Body of pancreas (tissue), 4 donors: ENCODE measurements around the gene ATP2C2. TPM values are rescaled to one million over a fixed set of nuclear protein-coding genes. Genes with fewer than 3 reads are reported as not detected.

Experiments used
- ATAC-seq: fragments of 150-250 bp; one replicate; pipeline ENCODE4 v1.9.1; 2016
- DNase-seq, 4 donors: peaks; one replicate each; pipeline ENCODE4 v3.0.0-alpha.2; 2019
- H3K27ac ChIP-seq, 4 donors: fragments of 200-600 bp; sonication (generic); 1 replicate in 3 of 4; 2 replicates in 1 of 4; pipeline versions ENCODE4 v1.5.1 to v1.6.1; 2016 to 2019; ENCODE audit warnings: mild to moderate bottlenecking in 1 of 4, mixed read lengths in 1 of 4, moderate library complexity in 1 of 4
- H3K27me3 ChIP-seq, 2 donors: fragments of 200-600 bp; sonication (generic); one replicate each; pipeline ENCODE4 v1.6.0; 2016; ENCODE audit warnings: mild to moderate bottlenecking in 1 of 2
- H3K36me3 ChIP-seq, 2 donors: fragments of 200-600 bp; sonication (generic); replicated peaks in 1 of 2; 2 replicates each; pipeline ENCODE4 v1.5.1; 2016; ENCODE audit warnings: low read depth in 2 of 2; ENCODE audit not compliant: insufficient read depth in 1 of 2
- H3K4me1 ChIP-seq: fragments of 200-600 bp; sonication (generic); one replicate; pipeline ENCODE4 v1.6.0; 2016
- H3K4me3 ChIP-seq, 2 donors: fragments of 200-600 bp; sonication (generic); 1 replicate in 1 of 2; 2 replicates in 1 of 2; pipeline ENCODE4 v1.5.1; 2016 to 2019
- H3K9me3 ChIP-seq, 3 donors: fragments of 200-600 bp; sonication (generic); 1 replicate in 2 of 3; 2 replicates in 1 of 3; pipeline ENCODE4 v1.5.1; 2016
- POLR2A ChIP-seq, 3 donors: fragments of 450-650 bp; IDR thresholded peaks; one replicate each; pipeline ENCODE4 v1.6.1; 2016; ENCODE audit warnings: antibody characterized with exemption in 3 of 3, mild to moderate bottlenecking in 2 of 3
- WGBS, 2 donors: methylation state at CpG; one replicate each; pipeline ENCODE4 v1.1.5; 2017; 5-methylcytosine and 5-hydroxymethylcytosine counted together
- intact Hi-C: fragments of 100-400 bp; cut with DNase I; formaldehyde crosslinking; loops from one replicate; pipeline ENCODE4 v1.15.1; 2023
- total RNA-seq, 2 donors: library from RNA; depleted of rRNA; stranded (reverse); fragments of >200 nt; gene quantifications; one replicate each; pipeline ENCODE4 v1.1.0, GENCODE V29; 2016
- TF ChIP-seq, protein P1 (sequence below), 7 experiments: fragments of 450-650 bp in 4 of 7; fragments of 200-600 bp in 3 of 7; sonication (generic) in 3 of 7; IDR thresholded peaks; one replicate each; pipeline ENCODE4 v1.5.1; 2016 to 2019; ENCODE audit warnings: antibody characterized with exemption in 7 of 7

Gene ATP2C2
- total RNA-seq, 2 donors from 2014 or later, result 2.1 to 18.1 TPM

DNA sequence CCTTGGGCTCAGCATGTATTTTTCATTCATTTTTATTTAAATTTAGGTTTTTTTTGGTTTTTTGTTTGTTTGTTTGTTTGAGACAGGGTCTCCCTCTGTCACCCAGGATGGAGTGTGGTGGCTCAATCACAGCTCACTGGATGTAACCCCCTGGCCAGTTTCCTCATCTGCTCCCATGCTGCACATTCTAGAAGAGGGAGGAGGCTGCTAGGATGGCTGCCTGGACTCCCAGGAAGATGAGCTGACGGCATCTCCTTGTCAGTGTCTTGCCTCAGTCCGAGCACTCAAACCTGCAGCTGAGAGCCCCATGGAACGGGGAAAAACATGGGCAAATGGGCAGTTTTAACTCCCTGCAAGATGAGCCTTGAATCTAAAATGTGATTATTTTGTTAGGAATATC is 128.7 kb downstream of the ATP2C2 start:
- 91 to 100% methylated on average over 1 to 2 of the region's 3 CpGs for WGBS, 2 donors
- ATAC-seq (no peak), DNase-seq (no peak)
- H3K27me3 ChIP-seq, result no peaks in the 10 kb centered on the region
- H3K4me1 ChIP-seq, result no peaks in the 10 kb centered on the region
- no peak overlapping the region for H3K27ac ChIP-seq
- no peaks in the 10 kb centered on the region for H3K9me3 ChIP-seq
- H3K36me3 ChIP-seq, result peaks cover 0 to 11% of the 10 kb centered on the region in 2 donors
- no peak overlapping the region for H3K4me3 ChIP-seq
- intact Hi-C loops, result no loop called here
- TF ChIP-seq, protein P1, sequence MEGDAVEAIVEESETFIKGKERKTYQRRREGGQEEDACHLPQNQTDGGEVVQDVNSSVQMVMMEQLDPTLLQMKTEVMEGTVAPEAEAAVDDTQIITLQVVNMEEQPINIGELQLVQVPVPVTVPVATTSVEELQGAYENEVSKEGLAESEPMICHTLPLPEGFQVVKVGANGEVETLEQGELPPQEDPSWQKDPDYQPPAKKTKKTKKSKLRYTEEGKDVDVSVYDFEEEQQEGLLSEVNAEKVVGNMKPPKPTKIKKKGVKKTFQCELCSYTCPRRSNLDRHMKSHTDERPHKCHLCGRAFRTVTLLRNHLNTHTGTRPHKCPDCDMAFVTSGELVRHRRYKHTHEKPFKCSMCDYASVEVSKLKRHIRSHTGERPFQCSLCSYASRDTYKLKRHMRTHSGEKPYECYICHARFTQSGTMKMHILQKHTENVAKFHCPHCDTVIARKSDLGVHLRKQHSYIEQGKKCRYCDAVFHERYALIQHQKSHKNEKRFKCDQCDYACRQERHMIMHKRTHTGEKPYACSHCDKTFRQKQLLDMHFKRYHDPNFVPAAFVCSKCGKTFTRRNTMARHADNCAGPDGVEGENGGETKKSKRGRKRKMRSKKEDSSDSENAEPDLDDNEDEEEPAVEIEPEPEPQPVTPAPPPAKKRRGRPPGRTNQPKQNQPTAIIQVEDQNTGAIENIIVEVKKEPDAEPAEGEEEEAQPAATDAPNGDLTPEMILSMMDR (IDR thresholded peaks at IDR 0.05), result no peak
- TF ChIP-seq POLR2A (IDR thresholded peaks at IDR 0.05), result no peak

DNA sequence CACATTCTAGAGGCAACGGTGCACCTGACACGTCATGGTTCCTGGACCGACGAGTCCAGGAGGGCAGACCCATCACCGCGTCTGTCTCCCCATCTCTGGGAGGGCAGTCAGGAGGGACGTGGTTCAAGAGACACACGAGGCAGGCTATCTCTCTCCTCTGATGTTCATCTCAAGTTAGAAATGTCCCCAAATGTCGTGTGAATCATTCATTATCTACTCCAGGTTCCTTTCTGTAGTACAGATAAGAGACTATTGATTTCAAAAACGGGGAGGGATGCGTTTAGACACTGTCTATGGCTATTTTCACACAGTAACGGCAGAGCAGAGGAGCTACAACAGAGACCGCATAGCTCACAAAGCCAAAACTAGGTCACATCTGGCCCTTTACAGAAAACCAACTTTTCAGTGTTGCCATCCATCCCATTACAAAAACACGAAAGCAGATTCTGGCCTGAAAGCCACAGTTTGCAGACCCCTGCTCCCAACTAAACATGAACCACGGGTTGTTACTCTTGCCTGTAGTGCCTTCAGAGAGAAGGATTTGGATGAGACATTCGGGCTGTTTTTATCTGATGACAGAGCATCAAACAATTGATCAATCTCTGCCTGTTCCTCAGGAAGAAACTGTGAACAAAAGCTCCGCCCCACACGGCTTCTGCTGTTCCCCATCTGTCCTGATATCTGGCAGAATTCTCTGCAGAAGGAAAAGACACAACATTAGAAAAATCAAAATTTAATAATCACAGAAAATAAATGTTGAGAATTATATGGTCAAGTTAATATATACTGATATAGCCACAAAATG is 129.3 kb downstream of the ATP2C2 start:
- Histone ChIP-seq H3K4me3 (no peak overlapping the region), H3K9me3 (no peaks in the 10 kb centered on the region), H3K36me3 (peaks cover 0 to 11% of the 10 kb centered on the region in 2 donors), H3K27ac (no peak overlapping the region), H3K4me1 (no peaks in the 10 kb centered on the region), H3K27me3 (no peaks in the 10 kb centered on the region)
- ATAC-seq (no peak), DNase-seq (no peak)
- TF ChIP-seq, protein P1 (IDR thresholded peaks at IDR 0.05), result no peak
- TF ChIP-seq POLR2A (IDR thresholded peaks at IDR 0.05), result no peak
- 76 to 83% methylated on average over 12 to 18 of the region's 18 CpGs for WGBS, 2 donors
- intact Hi-C loops, result no loop called here

DNA sequence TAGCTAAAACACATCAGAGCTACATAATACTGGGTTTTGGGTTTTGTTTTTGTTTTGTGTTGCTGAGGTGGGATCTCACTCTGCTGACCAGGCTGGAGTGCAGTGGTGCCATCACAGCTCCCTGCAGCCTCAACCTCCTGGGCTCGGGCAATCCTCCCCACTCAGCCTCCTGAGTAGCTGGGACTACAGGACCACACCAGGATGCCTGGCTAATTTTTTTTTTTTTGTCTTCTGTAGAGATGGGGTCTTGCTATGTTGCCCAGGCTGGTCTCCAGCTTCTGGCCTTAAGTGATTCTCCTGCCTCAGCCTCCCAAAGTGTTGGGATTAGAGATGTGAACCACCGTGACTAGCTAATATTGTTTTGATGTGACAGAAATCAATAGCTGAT is 129.9 kb downstream of the ATP2C2 start:
- intact Hi-C loops, result no loop called here
- Histone ChIP-seq H3K4me1 (no peaks in the 10 kb centered on the region), H3K4me3 (no peak overlapping the region), H3K27me3 (no peaks in the 10 kb centered on the region), H3K9me3 (no peaks in the 10 kb centered on the region), H3K36me3 (peaks cover 0 to 9% of the 10 kb centered on the region in 2 donors), H3K27ac (no peak overlapping the region)
- DNase-seq (no peak), ATAC-seq (no peak)
- no peak for TF ChIP-seq POLR2A (IDR thresholded peaks at IDR 0.05)
- TF ChIP-seq, protein P1 (IDR thresholded peaks at IDR 0.05), result no peak
- 87 to 88% methylated on average over 2 of the region's 2 CpGs for WGBS, 2 donors

DNA sequence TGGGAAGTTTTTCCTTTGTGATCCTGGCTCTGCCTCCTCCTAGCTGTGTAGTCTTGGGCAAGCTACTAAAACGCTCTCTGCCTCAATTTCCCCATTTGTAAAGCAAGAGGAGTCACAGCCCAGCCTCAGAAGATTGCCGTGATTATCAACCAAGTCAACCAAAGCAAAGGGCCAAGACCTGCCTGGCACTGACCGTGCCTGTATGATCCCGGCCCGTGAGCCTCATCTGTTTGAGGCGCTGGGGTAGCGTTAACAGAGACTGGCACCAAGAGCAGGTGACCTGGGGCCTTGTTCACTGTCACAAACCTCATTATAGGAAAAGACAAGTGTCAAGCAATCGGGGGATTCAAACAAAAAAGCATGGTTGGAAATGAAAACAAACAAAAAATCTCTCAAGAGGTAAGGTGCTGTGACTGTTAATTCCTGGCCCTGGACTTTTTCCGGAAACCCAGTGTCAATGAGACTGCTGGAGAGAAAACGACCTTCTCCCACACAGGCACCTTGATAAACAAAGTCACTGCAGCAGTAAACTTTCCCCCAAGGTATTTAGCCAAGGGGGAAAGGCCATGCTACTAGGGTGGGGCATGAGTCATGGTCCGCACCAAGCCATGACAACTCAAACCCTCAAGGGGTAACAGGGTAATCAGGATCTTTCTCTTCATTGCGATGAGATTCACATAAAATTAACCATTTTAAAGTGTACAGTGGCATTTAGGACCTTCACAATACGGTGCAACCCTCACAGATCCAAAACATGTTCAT is 130.7 kb downstream of the ATP2C2 start:
- H3K27me3 ChIP-seq, result no peaks in the 10 kb centered on the region
- intact Hi-C loops, result no loop called here
- H3K36me3 ChIP-seq, result peaks cover 0 to 9% of the 10 kb centered on the region in 2 donors
- H3K27ac ChIP-seq, result no peak overlapping the region
- ATAC-seq, result no peak
- H3K4me3 ChIP-seq, result no peak overlapping the region
- no peak for TF ChIP-seq POLR2A (IDR thresholded peaks at IDR 0.05)
- TF ChIP-seq, protein P1 (IDR thresholded peaks at IDR 0.05), result no peak
- 87 to 88% methylated on average over 12 to 13 of the region's 13 CpGs for WGBS, 2 donors
- H3K9me3 ChIP-seq, result no peaks in the 10 kb centered on the region
- no peak for DNase-seq
- H3K4me1 ChIP-seq, result peaks cover 8% of the 10 kb centered on the region
